ENCODE data around the gene POLDIP2.
A peak's percentile ranks its signal among the peaks of the same experiment; 100 is the strongest.

Gene POLDIP2

DNA sequence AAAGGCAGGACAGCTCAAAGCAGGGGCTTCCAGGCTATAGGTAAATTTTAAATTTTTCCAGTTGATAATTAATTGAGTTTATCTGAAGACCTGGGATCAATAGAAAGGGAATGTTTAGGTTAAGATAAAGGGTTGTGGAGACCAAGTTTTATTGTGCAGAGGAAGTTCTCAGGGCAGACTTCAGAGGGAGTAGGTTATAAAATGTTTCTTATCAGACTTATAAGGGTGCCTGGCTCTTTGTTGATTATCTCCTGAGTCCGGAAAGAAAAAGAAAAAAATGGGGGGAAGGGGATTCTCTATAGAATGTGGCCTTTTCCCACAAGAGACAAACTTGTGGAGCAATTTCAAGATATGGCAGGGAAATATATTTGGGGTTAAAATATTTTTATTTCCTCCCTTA, 32.8 kb upstream of the POLDIP2 start:
- DNase-seq (ENCODE audit: low spot score), result no peak

DNA sequence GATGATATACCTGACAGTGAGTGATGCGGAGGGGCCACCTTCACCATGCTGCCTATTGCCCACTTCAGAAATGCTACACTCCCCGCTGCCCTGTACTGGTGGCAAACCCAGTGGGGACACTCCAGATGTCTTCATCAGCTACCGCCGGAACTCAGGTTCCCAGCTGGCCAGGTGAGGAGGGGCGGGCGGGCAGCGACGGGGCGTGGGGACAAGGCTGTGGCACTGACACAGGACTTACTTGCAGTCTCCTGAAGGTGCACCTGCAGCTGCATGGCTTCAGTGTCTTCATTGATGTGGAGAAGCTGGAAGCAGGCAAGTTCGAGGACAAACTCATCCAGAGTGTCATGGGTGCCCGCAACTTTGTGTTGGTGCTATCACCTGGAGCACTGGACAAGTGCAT, 30.8 kb upstream of the POLDIP2 start:
- DNase-seq (ENCODE audit: low spot score), result no peak

DNA sequence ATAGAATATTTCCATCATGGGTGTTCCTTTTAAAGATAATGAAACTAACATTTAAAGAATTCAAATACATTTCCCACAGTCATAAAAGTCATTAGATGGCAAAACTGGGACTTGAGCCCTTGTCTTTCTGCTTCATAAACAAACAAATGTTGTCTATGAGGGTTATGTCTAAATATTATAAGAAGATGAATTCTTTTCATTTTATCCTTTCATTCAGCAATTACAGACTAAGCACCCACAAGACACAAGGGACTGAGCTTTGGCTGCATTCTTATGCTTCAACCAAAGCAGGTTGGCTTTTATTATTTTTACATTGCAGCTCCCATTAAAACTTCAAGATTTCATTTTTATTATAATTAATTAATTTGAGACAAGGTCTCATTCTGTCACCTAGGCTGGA, 29.1 kb upstream of the POLDIP2 start:
- no peak for DNase-seq (ENCODE audit: low spot score)

DNA sequence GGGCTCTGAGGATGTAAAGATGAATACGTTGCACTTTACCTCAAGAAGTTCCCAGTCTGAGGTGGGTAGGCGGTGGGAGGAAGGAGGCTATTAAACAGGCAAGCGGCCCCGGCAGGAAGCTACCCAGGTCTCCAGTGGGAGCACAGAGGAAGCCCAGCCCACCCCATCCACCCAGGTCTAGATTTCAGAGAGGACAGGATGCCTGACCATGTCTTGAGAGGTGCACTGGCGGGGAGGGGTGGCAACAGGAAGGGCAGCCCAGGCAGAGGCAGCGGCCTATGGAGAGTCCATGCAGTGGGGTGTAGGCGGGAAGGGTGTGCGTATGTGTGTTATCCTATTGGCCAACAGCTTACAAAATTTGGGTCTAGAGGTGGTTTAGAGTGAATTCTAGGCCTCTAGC, 28.1 kb upstream of the POLDIP2 start:
- DNase-seq (ENCODE audit: low spot score), result no peak

DNA sequence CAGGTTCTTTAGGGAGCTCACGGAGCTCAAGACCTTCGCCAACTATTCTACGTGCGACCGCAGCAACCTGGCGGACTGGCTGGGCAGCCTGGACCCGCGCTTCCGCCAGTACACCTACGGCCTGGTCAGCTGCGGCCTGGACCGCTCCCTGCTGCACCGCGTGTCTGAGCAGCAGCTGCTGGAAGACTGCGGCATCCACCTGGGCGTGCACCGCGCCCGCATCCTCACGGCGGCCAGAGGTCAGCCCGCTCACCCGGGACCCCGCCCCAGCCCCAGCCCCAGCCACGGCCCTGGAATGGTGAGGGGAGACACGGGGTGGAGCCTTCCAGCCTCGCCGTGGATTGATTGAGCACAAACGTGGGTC, 27.7 kb upstream of the POLDIP2 start:
- DNase-seq (ENCODE audit: low spot score), result no peak

- DNase-seq (ENCODE audit: low spot score), result no peak
These were observed 27.1 kb upstream of the POLDIP2 start for GRCh38 chr17:28384281-28385036.

- peak; percentile 46 for DNase-seq (ENCODE audit: low spot score)
These were observed 24.0 kb upstream of the POLDIP2 start for GRCh38 chr17:28381141-28381825.

GRCh38 chr17:28379814-28380801, 22.8 kb upstream of the POLDIP2 start:
- DNase-seq (ENCODE audit: low spot score), result no peak

- no peak for DNase-seq (ENCODE audit: low spot score)
These were observed 15.6 kb upstream of the POLDIP2 start for GRCh38 chr17:28372945-28373274.

- peak; percentile 52 for DNase-seq (ENCODE audit: low spot score)
These were observed 15.0 kb upstream of the POLDIP2 start for GRCh38 chr17:28372203-28372944.

GRCh38 chr17:28371245-28372202, 14.2 kb upstream of the POLDIP2 start, which contains the start of gene SARM1:
SARM1 (plus strand) TSS chr17:28371694; CDS start chr17:28372033, 339 bp downstream.
- DNase-seq (ENCODE audit: low spot score), result peak; percentile 92

DNA sequence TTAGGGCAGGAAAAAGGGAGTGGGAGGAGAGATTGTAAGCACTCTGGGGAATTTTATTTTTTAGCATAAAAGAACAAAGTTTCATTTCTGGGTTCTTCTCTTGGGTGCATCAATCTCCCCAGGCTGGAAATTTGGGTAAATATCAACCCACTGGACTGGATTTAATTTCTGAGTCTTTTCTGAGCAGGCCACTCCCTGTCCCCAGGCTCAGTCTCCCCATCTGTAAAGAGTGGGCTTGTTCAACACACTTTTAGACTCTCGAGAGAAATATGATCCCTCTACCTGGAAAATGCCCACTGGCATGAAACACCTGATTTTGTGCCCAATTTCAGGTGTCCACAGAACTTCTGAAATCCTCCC, 13.4 kb upstream of the POLDIP2 start:
- DNase-seq (ENCODE audit: low spot score), result no peak

DNA sequence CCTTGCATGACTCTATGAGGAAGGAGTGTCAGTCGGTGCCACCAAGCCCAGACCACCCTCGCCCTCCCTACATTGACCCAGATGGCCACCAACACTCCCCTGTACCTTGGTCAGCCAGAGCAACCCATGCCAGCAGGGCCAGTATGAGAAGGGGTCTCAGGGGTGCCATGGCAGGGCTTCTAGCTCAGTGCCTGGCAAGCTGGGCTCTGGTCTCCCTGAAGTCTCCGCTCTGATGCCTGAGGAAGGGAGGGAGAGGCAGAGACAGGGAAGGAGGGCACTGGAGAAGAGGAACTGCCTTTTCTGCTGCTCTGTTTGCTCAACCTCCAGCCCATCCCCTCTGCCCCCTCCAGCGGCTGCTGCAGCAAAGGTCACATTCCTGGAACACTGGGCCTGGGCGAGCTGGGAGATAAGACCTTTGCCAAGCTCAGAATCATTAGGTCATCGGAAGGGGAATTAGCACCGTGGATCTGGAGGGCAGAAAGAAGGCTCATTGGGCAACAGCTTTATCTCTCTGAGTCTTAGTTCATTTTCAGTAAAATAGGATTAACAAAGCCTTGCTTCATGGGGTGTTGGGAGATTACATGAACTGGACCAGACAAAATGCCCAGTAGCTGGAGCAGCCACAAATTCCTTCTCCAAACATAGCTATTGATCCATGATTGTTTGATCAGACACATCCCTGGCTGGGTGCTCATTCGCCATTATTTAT, 12.9 kb upstream of the POLDIP2 start, which contains the start of gene VTN:
Gene VTN (minus strand): TSS at position 273 of the 709 bp plus-strand sequence. CDS start 104 bp downstream, at position 169.
- no peak for DNase-seq (ENCODE audit: low spot score)

DNA sequence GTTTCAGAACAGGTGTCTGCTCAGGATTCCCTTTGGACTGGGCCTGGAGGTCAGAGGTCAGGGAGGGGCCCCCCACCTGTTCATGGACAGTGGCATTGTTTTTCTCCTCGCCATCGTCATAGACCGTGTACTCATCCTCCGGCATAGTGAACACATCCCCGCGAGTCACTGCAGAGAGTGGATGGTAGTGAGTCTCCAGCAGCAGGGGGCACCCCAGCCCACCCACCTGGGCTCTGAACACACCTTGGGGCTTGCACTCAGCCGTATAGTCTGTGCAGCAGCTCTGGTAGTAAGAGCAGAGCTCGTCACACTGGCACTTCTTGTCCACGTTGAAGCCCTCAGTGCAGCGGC, 12.3 kb upstream of the POLDIP2 start:
- DNase-seq (ENCODE audit: low spot score), result no peak

DNA sequence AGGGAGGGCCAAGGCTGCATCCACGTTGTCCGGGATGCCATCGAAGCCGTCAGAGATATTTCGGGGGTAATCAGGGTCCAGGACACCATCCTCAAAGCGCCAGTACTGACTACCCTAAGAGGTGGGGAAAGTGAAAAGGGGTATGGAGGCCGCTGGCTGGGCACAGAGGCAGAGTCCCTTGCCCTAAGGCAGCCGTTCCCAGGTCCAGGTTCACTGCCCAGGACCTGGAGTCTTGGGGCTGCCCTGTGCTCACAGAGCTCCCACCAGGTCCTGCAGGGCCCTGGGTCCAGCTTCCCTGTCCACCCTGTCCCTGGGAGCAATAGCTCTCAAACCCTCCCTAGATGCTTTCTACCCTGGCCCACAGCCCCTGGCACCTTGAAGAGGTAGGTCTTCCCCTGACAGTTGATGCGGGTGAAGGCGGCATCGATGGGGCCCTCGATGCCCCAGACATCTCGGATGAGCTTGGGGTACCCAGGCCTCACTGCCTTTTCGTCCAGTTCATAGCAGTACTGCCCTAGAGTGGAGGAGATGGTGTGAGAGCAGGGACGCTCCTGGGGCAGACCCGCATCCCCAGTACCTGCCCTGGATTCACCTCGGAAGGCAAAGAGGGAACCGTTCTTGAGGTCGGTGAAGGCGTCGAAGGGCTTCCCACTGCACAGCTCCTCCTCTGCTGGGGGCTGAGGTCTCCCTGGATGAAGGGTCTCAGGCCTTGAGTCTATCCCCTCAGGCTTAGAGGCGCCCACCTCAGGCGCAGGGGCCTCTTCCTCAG, 11.8 kb upstream of the POLDIP2 start:
- DNase-seq (ENCODE audit: low spot score), result no peak

GRCh38 chr17:28368306-28368831, 11.0 kb upstream of the POLDIP2 start:
- no peak for DNase-seq (ENCODE audit: low spot score)

DNA sequence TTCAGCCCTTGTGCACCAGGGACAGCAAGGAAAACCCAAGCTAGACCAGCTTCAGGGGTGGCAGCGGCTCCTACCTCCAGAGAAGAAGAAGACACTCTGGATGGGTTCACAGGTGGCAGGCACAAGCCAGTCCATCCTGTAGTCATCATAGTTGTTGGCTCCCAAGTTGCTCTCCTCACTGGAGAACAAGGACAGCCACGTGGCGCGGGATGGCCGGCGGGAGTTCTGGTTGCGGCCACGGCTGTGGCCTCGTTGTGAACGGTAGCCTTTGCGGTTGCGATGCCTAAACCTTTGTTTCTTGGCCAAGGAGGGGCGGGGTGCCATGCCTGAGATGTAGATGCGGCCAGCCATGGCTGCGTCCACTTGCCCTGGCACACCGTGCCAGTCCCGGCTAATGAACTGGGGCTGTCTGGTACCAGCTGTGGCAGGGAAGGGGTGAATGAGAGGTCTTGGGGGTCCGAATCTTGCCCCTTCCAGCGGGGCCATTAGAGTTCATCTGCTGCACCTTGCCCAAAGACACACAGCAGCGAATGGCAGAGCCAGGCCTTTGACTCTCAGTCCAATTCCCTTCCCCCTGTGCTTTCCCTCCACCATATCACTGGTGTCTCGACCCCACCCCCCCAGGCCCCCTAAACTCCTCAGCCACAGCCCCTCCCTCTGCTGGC, 10.4 kb upstream of the POLDIP2 start:
- DNase-seq (ENCODE audit: low spot score), result no peak

GRCh38 chr17:28366605-28367004, 9.3 kb upstream of the POLDIP2 start:
- DNase-seq (ENCODE audit: low spot score), result no peak
